T47D (cell line): ENCODE data around the gene C1QTNF9B.
"Not testable (repeated sequence)": the region's sequence is repeated elsewhere in the genome, so short reads cannot be mapped to it uniquely, and the experiment has no call there.

ENCODE experiments used
- DNase-seq, 2 experiments: peaks; one replicate each; pipeline versions ENCODE4 v3.0.0 to v3.0.0-alpha.2; 2011 to 2012; ENCODE audit warnings: low read depth in 1 of 2, low spot score in 1 of 2
- JUND ChIP-seq: IDR thresholded peaks from 2 replicates; pipeline ENCODE4 v1.6.1; 2012; ENCODE audit warnings: low read depth
- in situ Hi-C: cut with HindIII; loops from 2 replicates; pipeline ENCODE4 v1.10.0; 2016; ENCODE audit warnings: low sequenced_read_pairs, low pct_unique_long_range_greater_than_20kb

Gene C1QTNF9B

GRCh38 chr13:23912469-23912868, 15.2 kb upstream of the C1QTNF9B start:
- in situ Hi-C loops = no loop called here
- no peak for TF ChIP-seq JUND

GRCh38 chr13:23909606-23910005, 12.3 kb upstream of the C1QTNF9B start:
- no peak for TF ChIP-seq JUND
- in situ Hi-C loops = no loop called here
- no peak for DNase-seq

More at GRCh38 chr13:23912469-23912868, 15.2 kb upstream of the C1QTNF9B start:
- DNase-seq = no peak

GRCh38 chr13:23905766-23906165, 8.5 kb upstream of the C1QTNF9B start:
- no peak for TF ChIP-seq JUND
- in situ Hi-C loops = no loop called here
- DNase-seq = no peak

GRCh38 chr13:23903906-23904280, 6.6 kb upstream of the C1QTNF9B start:
- in situ Hi-C loops = no loop called here
- DNase-seq = no peak
- no peak for TF ChIP-seq JUND

GRCh38 chr13:23902975-23903905, 5.9 kb upstream of the C1QTNF9B start:
- in situ Hi-C loops = no loop called here

GRCh38 chr13:23901365-23901764, 4.1 kb upstream of the C1QTNF9B start:
- no peak for TF ChIP-seq JUND
- no peak for DNase-seq
- in situ Hi-C loops = no loop called here

More at GRCh38 chr13:23902975-23903905, 5.9 kb upstream of the C1QTNF9B start:
- no peak for TF ChIP-seq JUND
- no peak for DNase-seq

- in situ Hi-C loops = no loop called here
- TF ChIP-seq JUND = no peak
- DNase-seq = peak in 1 of 2 experiments; percentile 33
Measured at GRCh38 chr13:23899555-23899954, 2.3 kb upstream of the C1QTNF9B start.

GRCh38 chr13:23898101-23898500, 799 bp upstream of the C1QTNF9B start:
- no peak for DNase-seq
- in situ Hi-C loops = no loop called here
- TF ChIP-seq JUND = no peak

GRCh38 chr13:23894746-23895145, 2.6 kb downstream of the C1QTNF9B start:
- DNase-seq, in situ Hi-C loops: not testable (repeated sequence)

GRCh38 chr13:23893791-23894190, 3.5 kb downstream of the C1QTNF9B start:
- DNase-seq, in situ Hi-C loops: not testable (repeated sequence)

- TF ChIP-seq JUND = no peak
- in situ Hi-C loops = no loop called here
- DNase-seq = peak in 1 of 2 experiments; percentile 9
Measured at GRCh38 chr13:23889615-23890607, 7.4 kb downstream of the C1QTNF9B start.

GRCh38 chr13:23888658-23889614, 8.4 kb downstream of the C1QTNF9B start, which contains the start of gene MIPEP:
TSS of gene MIPEP (minus strand) at chr13:23889400. CDS start at chr13:23889320, 80 bp downstream.
- in situ Hi-C loops = no loop called here
- DNase-seq = peak; percentile 79 to 94
- TF ChIP-seq JUND = no peak

GRCh38 chr13:23884361-23884760, 12.9 kb downstream of the C1QTNF9B start:
- DNase-seq, in situ Hi-C loops: not testable (repeated sequence)
